T follicular helper cell (primary cell): Measurements from ENCODE around the gene MRPL52.
"Not testable (repeated sequence)": the region's sequence is repeated elsewhere in the genome, so short reads cannot be mapped to it uniquely, and the experiment has no call there.

Experiments used
- DNase-seq: peaks from one replicate; pipeline ENCODE4 v3.0.0-alpha.2; 2020; ENCODE audit warnings: low read depth
- total RNA-seq, 2 experiments: gene quantifications; one replicate each; lab custom pipeline; 2026; lab: John Stamatoyannopoulos, UW

MRPL52 gene
- 25.3 to 50.7 reads per million in 2 experiments for total RNA-seq

DNA sequence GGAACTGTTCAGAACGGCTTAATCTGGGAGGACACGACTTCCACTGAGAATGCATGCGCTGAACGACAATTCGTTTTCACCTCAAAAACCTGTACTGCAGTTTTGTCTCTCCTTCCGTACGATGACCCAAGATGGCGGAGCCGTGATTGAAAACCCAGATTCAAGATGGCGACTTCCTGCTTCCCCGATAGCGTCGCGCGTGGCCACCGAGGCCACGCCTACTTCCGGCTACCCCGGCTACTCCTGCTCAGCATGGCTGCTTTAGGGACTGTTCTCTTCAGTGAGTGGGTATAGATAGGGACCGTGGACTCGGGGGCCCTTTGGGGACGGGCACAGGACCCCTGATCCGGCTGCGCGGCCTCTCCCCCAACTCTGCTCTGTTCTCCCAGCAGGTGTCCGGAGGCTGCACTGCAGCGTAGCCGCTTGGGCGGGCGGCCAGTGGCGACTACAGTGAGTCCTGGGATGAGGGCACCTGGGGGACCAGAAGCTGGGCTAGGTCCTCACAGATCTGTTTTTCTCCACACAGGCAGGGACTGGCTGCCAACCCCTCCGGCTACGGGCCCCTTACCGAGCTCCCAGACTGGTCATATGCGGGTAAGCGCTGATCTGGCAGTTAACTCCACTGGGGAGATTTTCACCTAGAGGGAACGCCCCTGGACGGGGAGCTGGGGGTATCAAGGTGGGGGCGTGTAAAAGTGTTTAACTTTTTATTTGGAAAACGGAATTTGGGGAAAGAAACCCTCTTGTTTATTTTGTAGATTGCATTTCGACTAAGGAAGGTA lies at the start of gene MRPL52:
Gene MRPL52, plus strand, starts transcription at position 227 of the 782 bp plus-strand sequence. Its CDS starts 26 bp downstream, at position 253.
- DNase-seq: peak; percentile 83

DNA sequence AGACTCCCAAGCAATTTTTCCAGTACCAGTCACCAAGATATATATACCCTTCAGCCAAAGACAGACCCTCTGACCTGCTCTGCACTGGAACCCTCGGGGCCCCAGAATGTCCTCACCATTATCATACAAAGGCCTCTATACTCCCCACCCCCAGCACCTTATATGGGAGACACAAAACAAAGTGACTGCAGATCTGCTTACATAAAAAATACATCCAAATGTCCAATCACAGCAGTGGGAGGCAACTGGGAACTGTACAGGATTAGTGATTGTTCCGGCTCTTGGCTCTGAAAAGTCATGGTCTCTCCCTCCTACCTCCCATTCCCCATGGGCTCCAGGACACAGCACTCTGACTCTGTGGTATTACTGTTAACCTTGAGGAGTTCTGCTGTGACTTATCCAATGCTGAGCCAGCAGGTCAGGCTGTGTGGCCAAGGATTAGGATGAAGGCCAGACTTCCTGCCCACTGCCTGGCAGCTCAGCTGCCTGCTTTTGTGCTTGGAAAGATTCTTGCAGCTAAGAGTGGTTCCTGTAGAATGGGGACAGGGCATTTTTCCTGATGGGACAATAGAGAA lies 49.5 kb upstream of the MRPL52 start:
- DNase-seq: no peak

DNA sequence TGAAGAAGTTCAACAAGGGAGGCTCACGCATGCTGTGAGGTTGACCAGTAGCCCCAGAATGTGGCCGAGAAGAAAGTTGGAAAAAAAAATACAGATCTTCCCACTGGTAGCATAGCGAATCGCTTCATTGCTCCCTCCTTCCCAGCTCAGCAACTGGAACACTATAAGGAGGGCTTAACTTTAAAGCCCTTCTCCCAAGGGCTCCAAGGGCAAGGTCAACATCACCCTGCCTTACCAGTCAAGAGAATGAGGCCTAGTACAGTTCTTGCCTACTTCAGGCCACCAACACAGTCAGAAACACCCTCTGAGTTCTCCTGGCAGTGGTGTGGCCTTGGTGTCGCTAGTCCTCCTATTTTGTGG lies 48.8 kb upstream of the MRPL52 start:
- DNase-seq: no peak

DNA sequence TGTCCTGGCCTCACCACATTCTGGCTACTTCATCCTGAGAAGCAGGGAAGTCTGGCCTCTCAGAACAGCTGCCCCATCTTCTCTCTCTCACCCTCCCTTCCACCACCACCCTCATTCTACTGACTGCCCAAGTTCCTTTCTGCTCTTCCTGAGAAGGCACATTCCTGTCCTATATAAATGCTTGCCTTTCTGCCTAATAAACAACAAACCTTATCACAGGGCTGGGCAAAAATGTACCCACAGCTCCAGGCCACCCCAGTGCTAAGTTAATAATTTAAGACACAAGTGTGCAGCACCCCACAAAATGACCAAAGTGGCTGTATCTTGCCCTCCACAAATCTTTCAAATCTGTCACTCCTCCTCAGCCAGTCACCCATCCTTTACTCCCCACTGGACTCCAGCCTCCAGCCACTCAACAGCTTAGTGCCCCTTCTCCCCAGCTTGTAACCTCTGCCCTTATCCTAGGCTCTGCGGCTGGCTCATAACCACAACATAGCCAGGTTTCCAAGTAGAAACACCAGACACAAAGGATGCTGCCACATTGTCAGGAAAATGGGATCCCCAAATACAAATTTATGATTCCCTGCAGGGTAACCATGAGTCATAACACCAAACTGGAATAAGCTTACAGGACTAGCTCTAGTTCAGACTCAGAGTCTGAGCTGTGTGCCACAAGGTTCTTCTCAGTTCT lies 48.2 kb upstream of the MRPL52 start:
- no peak for DNase-seq

DNA sequence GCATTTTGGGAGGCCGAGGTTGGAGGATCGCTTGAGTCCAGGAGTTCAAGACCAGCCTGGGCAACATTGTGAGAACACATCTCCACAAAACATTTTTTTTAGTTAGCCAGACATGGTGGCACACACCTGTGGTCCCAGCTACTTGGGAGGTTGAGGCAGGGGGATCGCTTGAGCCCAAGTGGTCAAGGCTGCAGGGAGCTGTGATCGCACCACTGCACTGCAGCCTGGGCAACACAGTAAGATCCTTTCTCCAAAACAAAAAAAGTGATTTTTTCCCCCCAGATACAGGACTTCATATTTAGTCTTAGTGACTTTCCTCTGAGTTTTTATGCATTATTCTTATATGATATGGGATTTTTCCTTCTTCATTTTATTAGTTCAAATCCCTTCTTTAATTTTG lies 43.0 kb upstream of the MRPL52 start:
- no peak for DNase-seq

DNA sequence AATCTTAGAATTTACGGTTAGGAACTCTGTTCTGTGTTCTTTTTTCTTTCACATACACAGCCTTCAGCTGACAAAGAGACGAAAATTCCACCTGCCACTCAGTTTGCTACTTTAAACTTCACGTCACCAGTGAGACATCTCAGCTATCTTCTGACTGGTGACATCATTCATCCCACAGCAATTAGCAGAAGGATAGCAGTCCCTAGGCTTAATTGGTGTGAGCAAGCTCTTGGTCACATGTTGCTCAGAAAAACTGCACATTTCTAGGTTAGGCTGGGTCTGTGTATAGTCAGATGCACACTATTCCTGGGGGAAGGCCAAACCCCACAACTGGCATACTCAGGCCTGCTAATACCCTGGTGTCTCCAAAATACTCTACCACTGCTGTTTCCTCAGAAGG lies 38.4 kb upstream of the MRPL52 start:
- DNase-seq: no peak

DNA sequence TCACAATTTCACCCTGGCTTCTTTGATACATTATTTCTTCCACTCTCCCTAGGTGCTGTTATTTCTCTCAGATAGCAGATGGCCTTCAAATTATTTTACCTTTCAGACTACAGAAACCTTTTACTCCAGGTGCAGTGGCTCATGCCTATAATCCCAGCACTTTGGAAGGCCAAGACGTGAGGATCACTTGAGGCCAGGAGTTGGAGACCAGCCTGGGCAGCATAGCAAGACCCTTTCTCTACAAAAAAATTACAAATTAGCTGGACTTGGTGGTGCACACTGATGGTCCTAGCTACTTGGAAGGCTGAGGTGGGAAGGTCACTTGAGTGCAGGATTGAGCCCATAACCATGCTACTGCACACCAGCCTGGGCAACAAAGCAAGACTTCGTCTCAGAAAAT lies 37.5 kb upstream of the MRPL52 start:
- no peak for DNase-seq

DNA sequence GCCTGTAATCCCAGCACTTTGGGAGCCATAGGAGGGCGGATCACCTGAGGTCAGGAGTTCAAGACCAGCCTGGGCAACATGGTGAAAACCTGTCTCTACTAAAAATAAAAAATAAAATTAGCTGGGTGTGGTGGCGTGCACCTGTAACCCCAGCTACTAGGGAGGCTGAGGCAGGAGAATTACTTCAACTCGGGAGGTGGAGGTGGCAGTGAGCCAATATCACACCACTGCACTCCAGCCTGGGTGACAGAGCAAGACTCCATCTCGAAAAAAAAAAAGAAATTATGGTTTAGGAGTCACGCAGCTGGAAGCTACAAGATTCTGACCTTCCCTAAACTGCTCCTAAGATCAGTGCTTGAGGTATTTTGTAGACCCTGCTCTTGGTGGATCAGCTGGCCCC lies 36.1 kb upstream of the MRPL52 start:
- DNase-seq: not testable (repeated sequence)

DNA sequence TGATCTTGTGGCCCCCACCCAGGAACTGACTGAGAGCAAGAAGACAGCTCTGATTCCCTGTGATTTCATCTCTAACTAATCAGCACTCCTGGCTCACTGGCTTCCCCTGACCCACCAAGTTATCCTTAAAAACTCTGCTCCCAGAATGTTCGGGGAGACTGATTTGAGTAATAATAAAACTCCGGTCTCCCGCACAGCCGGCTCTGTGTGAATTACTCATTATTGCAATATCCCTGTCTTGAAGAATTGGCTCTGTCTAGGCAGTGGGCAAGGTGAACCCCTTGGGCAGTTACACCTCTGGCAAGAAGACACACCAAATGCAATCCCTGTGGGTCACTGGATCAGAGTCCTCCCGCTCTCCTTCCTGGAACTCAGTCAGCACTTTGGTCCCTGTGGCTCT lies 35.7 kb upstream of the MRPL52 start:
- no peak for DNase-seq

DNA sequence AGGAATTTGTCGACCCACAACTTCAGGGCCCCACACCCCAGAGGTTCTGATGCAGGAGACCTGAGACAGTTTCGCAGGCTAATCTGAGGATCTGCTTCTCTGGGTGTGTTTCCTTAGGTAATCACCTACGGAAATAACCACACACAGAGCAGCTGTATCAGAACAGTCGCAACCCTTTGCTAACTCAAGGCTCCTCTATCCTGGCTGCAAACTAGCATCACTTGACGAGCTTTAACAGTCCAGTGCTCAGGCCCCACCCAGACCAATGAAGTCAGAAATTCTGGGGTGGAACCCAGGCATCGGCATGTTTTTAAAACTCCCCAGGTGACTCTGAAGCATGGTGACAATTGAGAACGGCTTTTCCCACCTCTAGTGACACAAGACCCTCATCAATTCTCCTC lies 35.1 kb upstream of the MRPL52 start:
- no peak for DNase-seq

DNA sequence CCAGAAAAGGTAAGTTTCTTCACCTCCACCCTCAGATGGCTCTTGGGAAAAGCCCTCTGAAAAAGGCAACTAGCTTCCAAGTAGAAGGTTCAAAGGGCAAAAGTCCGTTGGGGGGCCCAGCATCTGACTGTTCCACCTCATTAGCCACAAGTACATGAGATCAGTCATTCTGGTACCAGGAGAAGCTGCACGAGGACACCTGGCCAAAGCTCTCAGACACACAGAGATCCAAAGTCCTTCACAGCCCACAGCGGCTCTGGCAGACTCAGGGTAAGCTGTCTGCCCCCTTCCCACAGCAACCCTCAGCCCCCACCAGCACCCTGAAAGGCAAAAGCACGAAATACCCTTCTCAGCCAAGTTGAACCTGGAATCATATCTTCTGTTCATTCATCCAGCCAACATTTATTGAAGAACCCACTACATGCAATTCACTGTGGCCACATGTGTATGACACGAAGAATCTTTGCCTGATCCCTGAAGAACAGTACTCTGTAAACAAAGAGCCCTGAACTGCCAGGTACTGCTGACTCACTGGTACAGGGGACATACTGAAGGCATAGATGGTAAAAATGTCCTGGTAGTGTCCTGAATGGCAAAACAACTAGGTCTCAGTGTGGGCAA lies 33.5 kb upstream of the MRPL52 start:
- DNase-seq: no peak

DNA sequence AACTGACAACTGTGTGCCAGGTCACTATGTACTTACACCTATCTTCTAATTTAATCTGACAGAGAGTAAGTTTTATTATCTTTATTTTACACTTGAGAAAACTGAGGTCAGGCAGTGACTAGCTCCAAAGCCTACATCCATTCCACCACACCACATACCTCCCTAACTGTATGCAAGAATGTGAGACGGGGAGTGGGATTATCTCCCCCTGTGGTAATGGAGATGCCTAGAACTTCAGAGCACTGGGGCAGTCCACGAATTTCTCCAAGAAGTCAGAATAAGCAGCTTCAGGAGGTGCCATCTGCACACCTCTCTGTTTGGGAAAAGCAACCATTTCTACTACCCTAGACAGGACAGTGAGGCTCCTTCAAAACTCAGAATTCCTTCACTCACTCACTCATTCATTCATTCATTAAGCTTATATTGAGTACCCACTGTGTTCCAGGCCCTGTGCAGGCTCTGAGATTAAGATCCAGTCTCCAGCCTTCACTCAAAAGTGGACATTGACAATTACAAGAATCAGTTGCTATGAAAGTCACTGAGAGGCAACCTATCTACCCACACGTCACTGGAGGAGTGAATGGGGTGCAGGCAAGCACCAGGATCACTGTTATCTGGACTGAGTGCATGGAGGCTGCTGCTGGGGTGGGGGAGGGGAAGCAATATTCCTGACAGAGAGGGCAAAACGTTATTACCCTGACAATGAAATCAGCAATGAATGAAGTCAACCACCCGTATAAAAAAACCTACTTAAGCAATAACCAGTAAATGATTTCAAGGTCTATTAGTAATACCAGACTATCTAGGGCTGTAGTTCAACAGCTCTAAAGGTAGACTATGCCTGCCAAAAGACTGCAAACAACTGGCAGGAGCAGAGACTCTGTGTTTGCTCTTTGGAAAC lies 32.4 kb upstream of the MRPL52 start:
- DNase-seq: no peak

DNA sequence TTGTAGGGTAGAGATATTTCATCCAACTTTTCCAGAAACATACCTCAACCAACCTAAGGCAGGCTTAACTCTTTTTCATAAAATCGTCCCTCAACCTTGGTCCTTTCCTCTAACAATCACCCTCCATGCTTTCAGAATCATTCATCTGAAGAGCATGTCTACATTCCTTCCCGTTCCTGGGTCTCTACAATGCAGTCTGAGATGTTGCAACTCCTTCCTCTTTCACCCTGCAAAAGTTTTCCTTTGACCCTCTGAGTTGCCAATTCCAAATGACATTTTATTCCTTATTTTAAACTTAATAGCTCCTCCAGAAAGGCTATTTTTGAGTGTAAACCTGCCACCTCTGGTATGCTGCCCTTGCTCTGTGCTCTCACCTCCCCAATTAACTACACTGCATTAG lies 31.2 kb upstream of the MRPL52 start:
- DNase-seq: no peak

DNA sequence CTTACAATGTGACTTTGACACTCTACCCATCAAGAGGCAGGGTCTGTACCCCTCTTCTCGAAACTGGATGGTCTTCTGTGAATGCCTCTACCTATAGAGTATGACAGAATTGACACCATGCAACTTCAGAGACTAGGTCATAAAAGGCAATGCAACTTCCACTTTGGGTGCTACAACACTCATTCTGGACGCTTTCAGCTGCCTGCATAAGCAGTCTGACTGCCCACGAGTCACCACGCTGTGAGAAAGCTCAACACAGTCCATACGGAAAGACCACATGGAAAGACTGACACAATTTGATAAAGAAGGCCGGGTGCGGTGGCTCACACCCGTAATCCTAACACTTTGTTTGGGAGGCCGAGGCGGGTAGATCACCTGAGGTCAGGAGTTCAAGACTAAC lies 29.3 kb upstream of the MRPL52 start:
- DNase-seq: no peak

DNA sequence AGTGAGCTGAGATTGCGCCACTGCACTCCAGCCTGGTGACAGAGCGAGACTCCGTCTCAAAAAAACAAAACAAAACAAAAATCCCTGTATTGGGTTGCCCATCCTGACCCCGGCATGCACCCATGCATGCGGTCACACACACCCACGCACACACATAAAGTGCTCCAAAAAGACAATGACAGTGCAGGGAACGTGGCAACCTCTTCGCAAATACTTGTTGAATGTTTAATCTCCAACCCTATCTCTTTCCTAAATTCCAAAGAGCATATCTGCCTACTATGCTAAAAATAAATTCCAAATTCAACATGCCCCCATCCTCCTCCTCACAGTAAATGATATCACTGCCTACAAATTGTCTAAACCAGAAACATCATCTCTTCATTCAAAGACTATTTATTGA lies 28.0 kb upstream of the MRPL52 start:
- DNase-seq: no peak

DNA sequence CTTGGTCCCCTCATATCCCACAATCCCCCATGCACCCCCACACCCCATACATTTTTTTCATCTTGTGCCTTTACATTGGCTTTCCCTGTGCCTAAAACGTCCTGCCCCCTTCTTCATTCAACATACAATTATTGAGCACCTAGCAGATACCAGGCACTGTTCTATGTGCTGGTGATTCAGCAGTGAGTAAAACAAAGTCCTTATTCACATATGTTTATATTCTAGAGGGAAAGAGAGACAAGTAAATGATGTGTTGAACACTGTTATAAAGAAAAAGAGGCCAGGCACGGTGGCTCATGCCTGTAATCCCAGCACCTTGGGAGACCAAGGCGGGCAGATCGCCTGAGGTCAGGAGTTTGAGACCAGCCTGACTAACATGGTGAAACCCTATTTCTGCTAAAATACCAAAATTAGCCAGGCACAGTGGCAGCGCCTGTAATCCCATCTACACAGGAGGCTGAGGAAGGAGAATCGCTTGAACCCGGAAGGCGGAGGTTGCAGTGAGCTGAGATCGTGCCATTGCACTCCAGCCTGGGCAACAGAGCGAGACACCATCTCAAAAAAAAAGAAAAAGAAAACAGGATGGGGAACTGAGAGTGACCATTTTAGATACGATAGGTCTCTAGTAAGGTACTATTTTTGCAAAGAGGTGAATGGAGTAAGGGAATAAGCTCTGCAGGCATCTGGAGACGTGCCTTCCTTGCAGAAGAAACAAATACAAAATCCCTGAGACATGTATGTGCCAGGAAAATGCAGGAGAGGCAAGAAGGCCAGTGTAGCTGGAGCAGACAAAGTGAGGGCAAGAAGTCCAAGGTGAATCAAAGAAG lies 26.6 kb upstream of the MRPL52 start:
- no peak for DNase-seq

DNA sequence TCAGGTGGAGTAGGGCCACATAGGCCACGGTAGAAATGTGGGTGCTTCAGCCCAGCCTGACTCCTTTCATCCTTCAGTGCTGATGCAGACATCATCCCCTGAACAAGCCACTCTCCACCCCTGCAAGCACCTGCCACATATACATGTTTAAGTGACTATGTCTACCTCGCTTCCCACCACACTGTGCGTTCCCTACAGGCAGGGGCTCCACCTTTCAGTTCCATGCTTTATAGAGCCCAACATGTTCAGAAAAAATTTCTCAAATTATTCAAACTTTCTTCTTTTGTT lies 26.1 kb upstream of the MRPL52 start:
- DNase-seq: no peak

DNA sequence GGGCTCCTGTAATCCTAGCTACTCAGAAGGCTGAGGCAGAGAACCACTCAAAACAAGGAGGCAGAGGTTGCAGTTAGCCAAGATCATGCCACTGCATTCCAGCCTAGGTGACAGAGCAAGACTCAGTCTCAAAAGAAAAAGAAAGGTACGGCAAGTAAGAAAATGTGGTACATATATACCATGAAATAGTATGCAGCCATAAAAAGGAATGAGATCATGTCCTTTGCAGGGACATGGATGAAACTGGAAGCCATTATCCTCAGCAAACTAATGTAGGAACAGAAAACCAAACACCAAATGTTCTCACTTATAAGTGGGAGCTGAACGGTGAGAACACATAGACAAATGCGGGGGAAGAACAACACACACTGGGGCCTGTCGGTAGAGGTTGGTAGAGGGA lies 24.5 kb upstream of the MRPL52 start:
- not testable (repeated sequence) for DNase-seq

DNA sequence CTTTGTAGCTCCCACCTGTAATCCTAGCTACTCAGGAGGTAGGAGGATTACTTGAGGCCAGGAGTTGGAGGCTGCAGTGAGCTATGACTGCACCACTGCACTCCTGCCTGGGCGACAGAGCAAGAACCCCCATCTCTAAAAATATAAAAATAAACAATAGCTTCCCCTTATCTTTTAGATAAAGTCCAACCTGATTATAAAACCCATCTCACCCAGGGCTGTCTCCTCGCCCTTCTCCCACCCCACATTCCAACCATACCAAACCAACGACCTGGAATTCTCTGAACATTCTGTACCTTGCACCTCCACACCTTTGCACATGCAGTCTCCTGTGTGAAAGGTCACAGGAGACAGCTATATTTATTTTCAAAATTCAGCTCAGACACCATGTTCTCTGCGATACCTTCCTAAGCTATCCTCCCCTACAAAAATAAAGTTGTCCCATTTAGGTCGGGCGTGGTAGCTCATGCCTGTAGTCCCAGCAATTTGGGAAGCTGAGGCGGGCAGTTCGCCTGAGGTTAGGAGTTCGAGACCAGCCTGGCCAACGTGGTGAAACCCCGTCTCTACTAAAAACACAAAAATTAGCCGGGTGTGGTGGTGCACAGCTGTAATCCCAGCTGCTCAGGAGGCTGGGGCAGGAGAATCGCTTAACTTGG lies 22.1 kb upstream of the MRPL52 start:
- no peak for DNase-seq

DNA sequence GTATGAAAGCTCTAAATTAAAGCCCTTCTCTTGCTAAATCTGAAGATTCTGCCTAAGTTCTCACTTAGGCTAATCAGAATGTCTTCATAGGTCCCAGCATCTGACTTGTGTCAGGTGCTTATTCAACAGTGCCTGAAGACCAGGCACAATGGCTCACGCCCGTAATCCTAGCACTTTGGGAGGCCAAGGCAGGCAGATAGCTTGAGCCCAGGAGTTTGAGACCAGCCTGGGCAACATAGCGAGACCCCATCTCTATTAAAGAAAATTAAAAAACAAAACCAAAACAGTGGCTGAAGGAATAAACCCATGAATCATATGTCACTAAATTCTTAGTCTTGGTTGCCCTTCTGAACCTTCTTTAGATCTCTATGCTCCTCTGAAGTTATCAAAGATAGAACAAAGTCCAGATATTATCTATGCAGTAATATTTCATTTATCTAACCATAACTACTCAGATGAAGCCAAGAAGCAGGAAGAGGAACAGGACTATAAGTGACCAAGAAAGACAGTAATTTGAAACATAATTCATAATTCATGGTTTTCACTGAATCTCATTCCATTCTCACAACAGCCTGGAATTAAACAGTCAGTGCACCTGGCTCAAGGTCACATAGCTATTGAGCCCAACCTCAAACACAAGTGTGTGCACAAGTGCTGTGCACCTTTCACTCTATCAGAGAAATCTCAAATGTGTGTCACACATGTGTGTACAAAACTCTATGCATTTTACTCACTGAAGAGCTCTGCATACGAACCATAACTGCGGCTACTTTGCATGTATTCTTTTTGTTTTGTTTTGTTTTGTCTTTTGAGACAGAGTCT lies 21.1 kb upstream of the MRPL52 start:
- DNase-seq: no peak
